GM12801 (cell line): ENCODE measurements around the gene CFAP20DC.

ENCODE experiments used
- TF ChIP-seq, protein P1 (sequence below): IDR thresholded peaks from one replicate; pipeline ENCODE4 v1.5.1; 2011; ENCODE audit warnings: control low read depth; ENCODE audit not compliant: insufficient read length; ENCODE audit errors: extremely low read depth

The CFAP20DC gene

DNA sequence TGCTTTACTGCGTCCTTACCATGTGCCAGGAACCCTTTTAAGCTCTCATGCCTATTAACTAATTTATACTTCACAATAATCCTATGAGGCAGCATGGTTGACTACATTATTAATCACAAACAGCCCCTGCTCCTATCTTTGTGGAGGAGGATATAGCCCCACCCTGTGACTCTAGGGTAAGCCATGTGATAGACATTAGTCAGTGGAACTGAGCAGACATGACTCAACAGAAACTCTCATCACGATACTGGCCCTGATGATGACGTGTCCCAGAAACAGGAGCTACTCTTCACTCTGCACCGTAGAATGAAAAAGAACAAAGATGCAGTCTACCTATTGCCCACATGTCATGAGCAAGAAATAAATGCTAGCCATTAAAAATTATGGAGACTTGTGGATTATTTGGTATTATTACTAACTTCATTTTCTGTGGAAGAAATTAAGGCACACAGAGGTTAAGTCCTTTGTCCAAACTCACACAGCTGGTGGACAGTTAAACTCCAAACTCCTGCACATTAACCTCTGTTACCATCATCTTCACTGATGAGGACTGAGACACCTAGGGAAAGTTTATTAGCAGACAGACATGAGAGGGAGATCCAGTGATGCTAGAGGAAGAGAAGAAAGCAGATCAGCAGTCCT lies 51.2 kb downstream of the CFAP20DC start:
- TF ChIP-seq, protein P1, sequence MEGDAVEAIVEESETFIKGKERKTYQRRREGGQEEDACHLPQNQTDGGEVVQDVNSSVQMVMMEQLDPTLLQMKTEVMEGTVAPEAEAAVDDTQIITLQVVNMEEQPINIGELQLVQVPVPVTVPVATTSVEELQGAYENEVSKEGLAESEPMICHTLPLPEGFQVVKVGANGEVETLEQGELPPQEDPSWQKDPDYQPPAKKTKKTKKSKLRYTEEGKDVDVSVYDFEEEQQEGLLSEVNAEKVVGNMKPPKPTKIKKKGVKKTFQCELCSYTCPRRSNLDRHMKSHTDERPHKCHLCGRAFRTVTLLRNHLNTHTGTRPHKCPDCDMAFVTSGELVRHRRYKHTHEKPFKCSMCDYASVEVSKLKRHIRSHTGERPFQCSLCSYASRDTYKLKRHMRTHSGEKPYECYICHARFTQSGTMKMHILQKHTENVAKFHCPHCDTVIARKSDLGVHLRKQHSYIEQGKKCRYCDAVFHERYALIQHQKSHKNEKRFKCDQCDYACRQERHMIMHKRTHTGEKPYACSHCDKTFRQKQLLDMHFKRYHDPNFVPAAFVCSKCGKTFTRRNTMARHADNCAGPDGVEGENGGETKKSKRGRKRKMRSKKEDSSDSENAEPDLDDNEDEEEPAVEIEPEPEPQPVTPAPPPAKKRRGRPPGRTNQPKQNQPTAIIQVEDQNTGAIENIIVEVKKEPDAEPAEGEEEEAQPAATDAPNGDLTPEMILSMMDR, result no peak

DNA sequence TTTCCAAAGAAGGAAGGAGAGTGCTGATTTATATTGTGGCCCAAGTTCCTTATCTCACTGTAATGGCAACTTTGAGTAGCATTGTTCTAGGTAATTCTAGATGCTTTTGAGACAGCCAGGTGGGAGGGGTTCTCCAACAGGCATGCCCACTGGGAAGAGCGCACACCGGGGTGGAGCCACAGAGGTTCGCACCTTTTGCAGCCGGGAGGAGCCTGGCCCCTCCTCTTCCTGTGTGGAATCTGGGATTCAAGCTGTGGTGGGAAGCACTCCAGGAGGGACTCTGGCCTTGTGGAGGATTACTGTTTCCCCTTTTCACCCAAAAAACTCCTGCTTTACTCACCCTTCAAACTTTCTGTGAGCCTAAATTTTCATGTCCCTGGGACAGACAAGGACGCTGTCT lies 53.1 kb downstream of the CFAP20DC start:
- TF ChIP-seq, protein P1, result no peak

DNA sequence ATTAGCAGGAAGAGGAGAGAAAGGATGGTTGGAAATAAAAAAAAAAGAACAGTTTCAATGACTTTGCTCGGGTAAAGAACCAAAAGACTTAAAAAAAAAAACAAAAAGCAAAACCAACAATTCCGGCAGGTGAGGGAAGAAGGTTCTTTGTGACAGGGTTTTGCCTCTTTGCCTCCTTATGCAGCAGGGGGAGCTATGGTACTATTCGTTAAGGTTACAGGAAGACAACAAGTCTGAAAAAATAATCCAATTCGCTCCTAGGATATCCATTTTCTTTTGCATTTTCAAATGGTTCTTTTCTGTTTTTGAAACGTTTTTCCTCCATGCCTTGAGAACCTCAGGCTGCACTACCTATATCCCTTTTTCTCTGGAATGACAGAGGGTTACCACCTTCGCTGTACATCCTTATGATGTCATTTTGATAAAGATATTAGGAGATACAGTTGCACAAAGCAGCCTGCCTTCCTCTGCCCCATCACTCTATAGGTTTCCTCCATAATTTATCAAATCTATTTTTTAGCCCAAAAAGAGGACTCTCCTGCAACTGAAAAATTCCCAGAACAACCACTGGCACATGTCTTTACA lies 55.0 kb downstream of the CFAP20DC start:
- TF ChIP-seq, protein P1, result peak; percentile 25

DNA sequence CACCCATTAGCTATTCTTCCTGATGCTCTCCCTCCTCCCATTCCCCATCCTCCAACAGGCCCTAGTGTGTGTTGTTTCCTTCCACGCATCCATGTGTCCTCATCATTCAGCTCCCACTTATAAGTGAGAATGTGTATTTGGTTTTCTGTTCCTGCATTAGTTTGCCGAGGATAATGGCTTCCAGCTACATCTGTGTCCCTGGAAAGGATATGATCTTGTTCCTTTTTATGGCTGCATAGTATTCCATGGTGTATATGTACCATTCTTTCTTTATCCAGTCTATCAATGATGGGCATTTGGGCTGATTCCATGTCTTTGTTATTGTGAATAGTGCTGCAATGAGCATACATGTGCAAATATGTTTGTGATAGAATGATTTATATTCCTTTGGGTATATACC lies 56.3 kb downstream of the CFAP20DC start:
- TF ChIP-seq, protein P1, result no peak

DNA sequence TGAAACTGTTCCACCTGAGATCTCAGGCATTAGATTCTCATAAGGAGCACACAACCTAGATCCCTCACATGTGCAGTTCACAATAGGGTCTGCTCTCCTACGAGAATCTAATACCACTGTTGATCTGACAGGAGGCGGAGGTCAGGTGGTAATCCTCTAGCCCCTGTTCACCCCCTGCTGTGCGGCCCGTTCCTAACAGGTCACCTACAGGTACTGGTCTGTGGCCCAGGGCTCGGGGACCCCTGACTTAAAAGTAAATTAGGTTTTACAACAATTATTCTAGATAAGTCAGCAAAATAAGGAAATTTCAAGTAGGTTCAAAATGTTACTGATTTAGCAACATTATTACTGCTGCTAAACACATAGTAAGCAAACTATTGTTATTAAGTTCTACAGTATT lies 58.2 kb downstream of the CFAP20DC start:
- TF ChIP-seq, protein P1, result no peak

DNA sequence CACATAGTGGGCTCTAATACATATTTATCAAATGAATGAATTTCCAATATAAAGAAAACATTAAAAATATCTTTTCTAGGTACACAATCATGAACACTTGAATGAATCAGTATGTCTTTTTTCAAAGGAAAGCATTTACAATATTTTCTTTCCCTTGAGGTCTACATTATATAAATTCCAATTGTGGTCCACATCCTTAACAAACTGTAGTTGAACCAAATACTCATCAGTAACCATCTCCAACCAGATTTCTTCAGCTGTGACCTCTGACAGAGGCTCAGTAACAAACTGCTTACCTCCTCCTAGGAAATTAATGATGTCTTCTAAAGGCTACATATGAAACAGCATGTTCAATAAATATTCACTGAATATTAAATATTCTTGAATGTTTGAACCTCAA lies 58.8 kb downstream of the CFAP20DC start:
- TF ChIP-seq, protein P1, result no peak

DNA sequence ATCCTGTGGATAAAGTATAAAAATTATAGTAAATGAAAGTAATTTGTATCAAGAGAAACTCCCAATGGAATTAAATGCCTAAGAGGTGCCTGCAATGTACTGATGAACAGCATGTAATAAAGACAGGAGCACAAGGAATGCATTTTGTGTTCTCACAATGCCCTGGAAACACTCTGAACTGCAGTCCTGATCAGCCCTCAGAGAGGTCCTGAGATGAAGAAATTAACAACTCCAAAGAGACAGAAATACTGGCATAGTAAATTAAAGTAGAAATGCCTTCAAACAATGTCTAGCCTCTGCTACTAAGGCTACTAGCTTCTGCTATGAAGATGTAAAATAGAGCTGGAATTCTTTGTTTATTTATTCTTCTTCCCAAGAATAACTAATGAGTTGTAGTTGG lies 59.9 kb downstream of the CFAP20DC start:
- TF ChIP-seq, protein P1, result no peak
